ENCODE measurements around the gene EFCAB9.

Gene EFCAB9

GRCh38 chr5:172178301-172178987 lies 15.5 kb upstream of the EFCAB9 start:
- Histone ChIP-seq H3K4me1 (ENCODE audit: control insufficient read depth, insufficient read depth, low read length) (peaks cover 17% of the 10 kb centered on the region), H3K36me3 (ENCODE audit: control insufficient read depth, insufficient read depth, low read length) (no peaks in the 10 kb centered on the region), H3K9ac (ENCODE audit: low read depth, low read length) (no peak overlapping the region), H3K4me3 (ENCODE audit: low read depth, low read length) (no peak overlapping the region), H3K27me3 (ENCODE audit: control insufficient read depth, insufficient read depth, low read length) (no peaks in the 10 kb centered on the region), H3K27ac (ENCODE audit: low read depth, low read length) (no peak overlapping the region), H3K9me3 (ENCODE audit: control insufficient read depth, insufficient read depth, low read length) (no peaks in the 10 kb centered on the region)

DNA sequence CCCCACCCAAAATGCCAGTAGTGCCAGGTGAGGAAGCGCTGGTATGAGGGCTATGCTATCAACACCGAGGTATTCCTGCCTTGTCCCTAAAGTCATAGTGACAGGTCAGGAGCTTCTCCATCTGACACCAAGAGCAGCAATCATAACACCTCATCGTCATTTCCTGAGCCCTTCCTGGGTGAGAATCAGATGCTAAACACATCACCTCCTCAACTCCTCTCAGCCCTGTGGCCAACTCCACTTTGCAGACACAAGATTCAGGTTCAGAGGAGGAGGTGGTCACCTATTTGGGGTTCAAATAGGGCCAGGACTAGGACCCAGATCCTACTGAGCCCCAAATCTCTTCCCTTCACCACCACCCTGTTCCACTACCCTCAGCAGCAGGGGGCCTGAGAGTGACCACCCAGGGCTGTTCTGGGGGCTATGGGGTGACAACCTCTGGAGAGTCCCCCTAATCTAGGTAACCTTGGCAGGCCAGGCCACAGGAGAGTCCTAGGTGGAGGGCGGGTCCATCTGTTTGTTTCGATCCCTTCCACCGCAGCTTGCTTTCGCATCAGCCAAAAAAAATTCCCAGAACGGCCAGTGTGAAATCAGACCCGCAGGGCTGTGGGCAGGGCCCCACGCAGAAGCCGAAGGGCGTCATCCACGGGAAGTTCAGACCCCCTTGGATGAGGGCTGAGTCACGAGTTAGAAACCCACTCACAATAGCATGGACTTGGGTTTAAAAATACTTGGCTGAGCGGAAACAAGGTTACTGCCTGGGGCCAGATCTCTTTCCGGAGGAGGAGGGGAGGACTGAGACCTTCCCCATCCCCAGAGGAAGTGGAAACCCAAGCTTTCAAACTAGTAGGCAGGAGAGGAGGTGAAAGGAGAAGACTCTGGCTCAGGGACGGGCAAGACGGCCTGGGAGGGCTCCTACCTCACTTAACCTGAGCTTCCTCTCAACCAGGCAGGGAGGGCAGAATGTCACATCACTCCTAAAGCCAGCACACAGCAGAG lies 14.7 kb upstream of the EFCAB9 start:
- Histone ChIP-seq H3K27me3 (ENCODE audit: control insufficient read depth, insufficient read depth, low read length) (no peaks in the 10 kb centered on the region), H3K4me3 (ENCODE audit: low read depth, low read length) (no peak overlapping the region), H3K9me3 (ENCODE audit: control insufficient read depth, insufficient read depth, low read length) (no peaks in the 10 kb centered on the region), H3K27ac (ENCODE audit: low read depth, low read length) (peak overlapping the region; percentile 37), H3K4me1 (ENCODE audit: control insufficient read depth, insufficient read depth, low read length) (peaks cover 15% of the 10 kb centered on the region), H3K9ac (ENCODE audit: low read depth, low read length) (no peak overlapping the region), H3K36me3 (ENCODE audit: control insufficient read depth, insufficient read depth, low read length) (no peaks in the 10 kb centered on the region)

GRCh38 chr5:172180936-172181335 lies 13.0 kb upstream of the EFCAB9 start:
- peaks cover 13% of the 10 kb centered on the region for H3K4me1 ChIP-seq (ENCODE audit: control insufficient read depth, insufficient read depth, low read length)
- no peaks in the 10 kb centered on the region for H3K27me3 ChIP-seq (ENCODE audit: control insufficient read depth, insufficient read depth, low read length)
- no peaks in the 10 kb centered on the region for H3K36me3 ChIP-seq (ENCODE audit: control insufficient read depth, insufficient read depth, low read length)
- H3K27ac ChIP-seq (ENCODE audit: low read depth, low read length), result no peak overlapping the region
- no peak overlapping the region for H3K4me3 ChIP-seq (ENCODE audit: low read depth, low read length)
- no peaks in the 10 kb centered on the region for H3K9me3 ChIP-seq (ENCODE audit: control insufficient read depth, insufficient read depth, low read length)
- no peak overlapping the region for H3K9ac ChIP-seq (ENCODE audit: low read depth, low read length)

- H3K9ac ChIP-seq (ENCODE audit: low read depth, low read length), result no peak overlapping the region
- H3K27ac ChIP-seq (ENCODE audit: low read depth, low read length), result no peak overlapping the region
- no peaks in the 10 kb centered on the region for H3K27me3 ChIP-seq (ENCODE audit: control insufficient read depth, insufficient read depth, low read length)
- H3K4me1 ChIP-seq (ENCODE audit: control insufficient read depth, insufficient read depth, low read length), result peaks cover 20% of the 10 kb centered on the region
- no peak overlapping the region for H3K4me3 ChIP-seq (ENCODE audit: low read depth, low read length)
- no peaks in the 10 kb centered on the region for H3K9me3 ChIP-seq (ENCODE audit: control insufficient read depth, insufficient read depth, low read length)
- no peaks in the 10 kb centered on the region for H3K36me3 ChIP-seq (ENCODE audit: control insufficient read depth, insufficient read depth, low read length)
These were observed 11.7 kb upstream of the EFCAB9 start for GRCh38 chr5:172182291-172182690.

DNA sequence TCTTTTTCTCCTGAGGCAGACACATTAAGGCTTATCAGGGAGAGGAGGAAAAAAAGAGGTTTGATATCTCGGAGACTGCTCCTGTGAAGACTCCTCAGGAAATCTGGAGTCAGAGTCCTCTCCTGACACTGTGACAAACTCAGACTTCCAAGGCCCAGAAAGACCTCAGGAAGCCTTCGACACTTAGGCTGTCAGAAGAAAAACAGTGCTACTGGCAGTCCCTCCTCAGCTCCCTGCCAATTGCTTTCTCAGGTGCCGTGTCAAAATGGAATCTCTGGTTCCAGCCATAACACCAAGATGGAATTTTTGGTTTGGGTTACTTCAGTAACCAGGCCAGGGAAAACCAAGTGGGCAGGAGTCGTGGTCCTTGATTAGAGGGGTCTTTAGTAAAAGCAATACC lies 10.1 kb upstream of the EFCAB9 start:
- no peak overlapping the region for H3K4me3 ChIP-seq (ENCODE audit: low read depth, low read length)
- no peak overlapping the region for H3K27ac ChIP-seq (ENCODE audit: low read depth, low read length)
- H3K36me3 ChIP-seq (ENCODE audit: control insufficient read depth, insufficient read depth, low read length), result no peaks in the 10 kb centered on the region
- H3K9ac ChIP-seq (ENCODE audit: low read depth, low read length), result no peak overlapping the region
- no peaks in the 10 kb centered on the region for H3K27me3 ChIP-seq (ENCODE audit: control insufficient read depth, insufficient read depth, low read length)
- no peaks in the 10 kb centered on the region for H3K9me3 ChIP-seq (ENCODE audit: control insufficient read depth, insufficient read depth, low read length)
- peaks cover 13% of the 10 kb centered on the region for H3K4me1 ChIP-seq (ENCODE audit: control insufficient read depth, insufficient read depth, low read length)

- H3K27ac ChIP-seq (ENCODE audit: low read depth, low read length), result no peak overlapping the region
- H3K9ac ChIP-seq (ENCODE audit: low read depth, low read length), result no peak overlapping the region
- peaks cover 2% of the 10 kb centered on the region; the same call in 1 of the 2 replicates for H3K27me3 ChIP-seq (ENCODE audit: control insufficient read depth, insufficient read depth, low read length)
- no peaks in the 10 kb centered on the region for H3K9me3 ChIP-seq (ENCODE audit: control insufficient read depth, insufficient read depth, low read length)
- peaks cover 15% of the 10 kb centered on the region for H3K4me1 ChIP-seq (ENCODE audit: control insufficient read depth, insufficient read depth, low read length)
- no peak overlapping the region for H3K4me3 ChIP-seq (ENCODE audit: low read depth, low read length)
- H3K36me3 ChIP-seq (ENCODE audit: control insufficient read depth, insufficient read depth, low read length), result no peaks in the 10 kb centered on the region
These were observed 8.9 kb upstream of the EFCAB9 start for GRCh38 chr5:172185096-172185461.

GRCh38 chr5:172186114-172186695 lies 7.8 kb upstream of the EFCAB9 start:
- peak overlapping the region; percentile 94; the same call in 1 of the 2 replicates for H3K4me3 ChIP-seq (ENCODE audit: low read depth, low read length)
- no peaks in the 10 kb centered on the region for H3K9me3 ChIP-seq (ENCODE audit: control insufficient read depth, insufficient read depth, low read length)
- no peaks in the 10 kb centered on the region for H3K36me3 ChIP-seq (ENCODE audit: control insufficient read depth, insufficient read depth, low read length)
- no peak overlapping the region for H3K9ac ChIP-seq (ENCODE audit: low read depth, low read length)
- H3K4me1 ChIP-seq (ENCODE audit: control insufficient read depth, insufficient read depth, low read length), result peaks cover 15% of the 10 kb centered on the region
- H3K27ac ChIP-seq (ENCODE audit: low read depth, low read length), result no peak overlapping the region
- peaks cover 4% of the 10 kb centered on the region; the same call in 1 of the 2 replicates for H3K27me3 ChIP-seq (ENCODE audit: control insufficient read depth, insufficient read depth, low read length)

GRCh38 chr5:172187118-172188032 lies 6.6 kb upstream of the EFCAB9 start:
- Histone ChIP-seq H3K27ac (ENCODE audit: low read depth, low read length) (peak overlapping the region; percentile 35), H3K4me1 (ENCODE audit: control insufficient read depth, insufficient read depth, low read length) (peaks cover 15% of the 10 kb centered on the region), H3K9ac (ENCODE audit: low read depth, low read length) (peak overlapping the region; percentile 55; the same call in 1 of the 2 replicates)

DNA sequence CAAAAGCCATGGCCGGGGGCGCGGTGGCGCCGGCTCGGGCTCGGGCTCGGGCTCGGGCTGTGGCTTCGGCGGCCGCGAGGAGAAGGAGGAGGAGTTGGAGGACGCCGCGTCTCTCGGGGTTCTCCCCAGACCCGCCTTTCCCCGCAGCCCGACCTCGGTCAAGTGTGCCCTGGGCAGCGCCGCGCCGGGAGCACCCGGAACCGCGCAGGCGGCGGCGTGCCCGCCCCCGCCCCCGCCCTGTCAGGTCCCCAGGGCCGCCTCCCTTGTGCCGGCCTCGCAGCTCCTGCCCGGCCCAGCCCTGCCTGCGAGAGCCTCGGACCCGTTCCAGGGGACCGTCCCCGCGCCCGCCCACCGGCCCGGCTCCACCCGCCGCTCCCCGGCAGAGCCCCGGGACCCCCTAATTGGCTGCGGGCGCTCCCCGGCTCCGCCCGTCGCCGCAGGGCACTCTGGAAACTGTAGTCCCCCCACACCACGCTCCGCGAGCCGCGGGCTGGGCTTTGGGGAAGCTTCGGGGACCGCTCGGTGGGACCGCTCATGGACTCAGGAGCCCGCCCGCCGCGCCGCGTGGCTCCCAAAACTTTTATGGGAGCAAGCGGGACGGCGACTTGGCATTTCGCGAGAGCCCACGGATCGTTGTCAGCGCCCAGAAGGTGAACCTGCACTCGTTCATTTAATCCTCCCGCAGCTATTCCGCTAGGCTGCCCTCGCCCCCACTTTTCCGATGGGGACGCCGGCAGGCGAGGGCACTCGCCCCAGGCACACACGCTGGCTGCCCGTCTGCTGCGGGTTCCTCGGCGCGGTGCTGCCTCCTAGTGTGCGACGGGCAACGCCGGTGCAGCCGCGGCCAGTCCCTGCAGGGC lies 5.7 kb upstream of the EFCAB9 start, which contains the start of gene STK10:
STK10 (minus strand) TSS at position 192 of the 860 bp plus-strand sequence; CDS start at position 10, 182 bp downstream.
- Histone ChIP-seq H3K9me3 (ENCODE audit: control insufficient read depth, insufficient read depth, low read length) (no peaks in the 10 kb centered on the region), H3K9ac (ENCODE audit: low read depth, low read length) (peak within 1 kb of the TSS; percentile 56; the same call in 1 of the 2 replicates), H3K27ac (ENCODE audit: low read depth, low read length) (peak within 1 kb of the TSS; percentile 63), H3K27me3 (ENCODE audit: control insufficient read depth, insufficient read depth, low read length) (peaks cover 4% of the 10 kb centered on the region; the same call in 1 of the 2 replicates), H3K36me3 (ENCODE audit: control insufficient read depth, insufficient read depth, low read length) (no peaks in the 10 kb centered on the region), H3K4me3 (ENCODE audit: low read depth, low read length) (peak within 1 kb of the TSS; percentile 94), H3K4me1 (ENCODE audit: control insufficient read depth, insufficient read depth, low read length) (peaks cover 15% of the 10 kb centered on the region)

More at GRCh38 chr5:172187118-172188032, 6.6 kb upstream of the EFCAB9 start:
- Histone ChIP-seq H3K27me3 (ENCODE audit: control insufficient read depth, insufficient read depth, low read length) (peaks cover 4% of the 10 kb centered on the region; the same call in 1 of the 2 replicates), H3K36me3 (ENCODE audit: control insufficient read depth, insufficient read depth, low read length) (no peaks in the 10 kb centered on the region), H3K9me3 (ENCODE audit: control insufficient read depth, insufficient read depth, low read length) (no peaks in the 10 kb centered on the region), H3K4me3 (ENCODE audit: low read depth, low read length) (peak overlapping the region; percentile 94)

Measured in HUES48 (cell line).